ENCODE data around the gene MAD2L2.

MAD2L2 gene

DNA sequence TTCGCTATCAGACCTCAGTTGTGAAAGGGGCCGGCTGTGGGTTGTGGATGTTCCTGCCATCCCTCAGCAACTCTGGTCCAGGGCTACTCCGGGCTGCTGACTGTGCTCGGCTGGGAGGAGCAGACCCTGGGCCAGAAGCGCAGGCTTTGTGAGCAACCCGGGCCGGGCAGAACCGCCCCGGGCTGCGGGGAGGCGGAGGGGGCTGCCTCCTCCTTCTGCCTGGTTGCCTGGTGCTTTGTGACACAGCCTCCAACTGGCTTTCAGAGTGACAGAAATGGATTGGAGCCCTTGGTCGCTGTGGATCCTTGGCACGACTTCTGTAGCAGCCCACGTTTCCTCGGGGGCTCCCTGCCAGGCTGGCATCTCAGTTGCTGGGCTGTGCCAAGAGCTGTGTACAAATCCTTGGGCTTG lies 20.6 kb upstream of the MAD2L2 start:
- TF ChIP-seq CTCF (IDR thresholded peaks at IDR 0.05) = no peak
- no peak for DNase-seq (ENCODE audit: low spot score)
- H3K4me3 ChIP-seq = peak overlapping the region; percentile 43
- H3K27ac ChIP-seq = no peak overlapping the region

DNA sequence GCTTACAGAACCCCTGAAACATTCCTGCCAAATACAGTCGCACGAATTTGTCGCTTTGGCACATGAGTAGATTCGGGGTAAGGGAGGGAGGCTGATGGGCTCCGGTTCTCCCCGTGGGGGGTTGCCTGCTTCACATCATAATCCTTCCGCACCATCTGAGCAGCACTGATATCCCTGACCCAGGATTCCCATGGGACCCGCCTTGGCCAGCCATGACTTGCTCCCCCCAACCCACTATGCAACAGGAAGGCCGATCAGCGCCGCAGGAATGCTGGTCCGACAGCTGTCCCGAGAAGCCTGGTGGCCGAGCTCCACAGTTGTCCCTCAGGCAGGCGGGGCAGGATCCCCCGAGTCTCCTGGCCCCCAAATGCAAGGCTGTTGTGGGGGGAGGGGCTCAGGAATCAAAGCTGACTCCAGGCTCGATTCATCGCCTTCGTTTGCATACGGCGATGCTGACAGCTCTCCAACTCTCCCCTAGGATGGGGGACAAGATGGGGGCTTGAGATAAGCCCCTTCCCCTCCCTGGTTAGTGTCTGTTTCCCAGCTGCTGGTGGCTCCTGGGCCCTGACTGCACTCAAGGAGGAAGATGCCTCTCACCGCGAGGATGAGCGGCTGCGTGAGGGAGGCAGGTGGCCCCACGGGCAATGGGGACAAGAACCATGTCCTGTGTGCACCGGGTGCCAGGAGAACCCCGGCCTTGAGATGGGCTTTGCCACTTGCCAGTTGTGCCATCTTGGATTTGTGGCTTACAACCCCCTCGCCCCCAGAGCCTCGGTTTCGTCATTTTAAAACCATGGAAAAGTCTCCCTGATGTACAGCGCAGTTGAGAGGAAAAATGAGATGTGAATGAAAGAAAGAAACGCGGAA lies 19.9 kb upstream of the MAD2L2 start:
- H3K4me3 ChIP-seq = peak overlapping the region; percentile 43
- H3K27ac ChIP-seq = no peak overlapping the region
- no peak for TF ChIP-seq CTCF (IDR thresholded peaks at IDR 0.05)
- no peak for DNase-seq (ENCODE audit: low spot score)

DNA sequence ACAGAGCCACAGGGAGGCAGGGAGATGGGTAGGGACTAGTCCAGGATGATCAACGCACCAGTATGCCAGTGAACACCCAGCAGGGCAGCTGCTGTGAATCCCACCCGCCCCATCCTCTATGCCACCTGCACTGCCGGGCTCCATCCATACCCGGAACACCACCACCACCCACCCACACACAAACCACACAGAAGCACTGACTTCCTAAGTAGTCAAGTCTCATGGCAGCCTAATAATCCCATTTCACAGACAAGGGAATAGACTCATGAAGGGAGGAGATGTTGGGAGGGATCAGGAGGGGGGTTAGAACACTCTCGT lies 16.9 kb upstream of the MAD2L2 start:
- no peak for TF ChIP-seq CTCF (IDR thresholded peaks at IDR 0.05)
- no peak overlapping the region for H3K4me3 ChIP-seq
- DNase-seq (ENCODE audit: low spot score) = no peak
- H3K27ac ChIP-seq = no peak overlapping the region

- Histone ChIP-seq H3K27ac (no peak overlapping the region), H3K4me3 (no peak overlapping the region)
- DNase-seq (ENCODE audit: low spot score) = no peak
- TF ChIP-seq CTCF (IDR thresholded peaks at IDR 0.05) = no peak
These were observed 16.4 kb upstream of the MAD2L2 start for GRCh38 chr1:11697188-11697892.

- Histone ChIP-seq H3K27ac (no peak overlapping the region), H3K4me3 (no peak overlapping the region)
- no peak for TF ChIP-seq CTCF (IDR thresholded peaks at IDR 0.05)
- DNase-seq (ENCODE audit: low spot score) = no peak
These were observed 14.9 kb upstream of the MAD2L2 start for GRCh38 chr1:11695861-11696260.

DNA sequence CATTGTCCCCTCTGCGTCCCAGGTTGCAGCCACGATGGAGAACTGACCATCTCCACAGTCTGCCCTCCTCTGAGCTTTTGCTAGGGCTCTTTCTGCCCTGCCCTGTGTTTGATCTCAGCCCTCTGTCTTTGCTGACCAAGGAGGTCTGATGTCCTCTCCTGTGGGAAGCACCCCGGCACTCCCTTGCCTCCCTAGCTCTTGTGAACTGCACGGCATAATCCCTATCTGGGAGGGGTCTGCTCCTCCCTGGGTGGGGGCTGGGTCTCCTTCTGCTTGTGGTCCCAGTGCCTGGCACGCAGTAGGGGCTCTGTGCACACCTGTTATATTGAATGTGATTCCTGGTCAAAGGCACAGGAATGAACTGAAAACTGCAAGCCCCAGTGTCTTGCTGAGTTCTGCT lies 13.0 kb upstream of the MAD2L2 start:
- no peak for DNase-seq (ENCODE audit: low spot score)
- no peak for TF ChIP-seq CTCF (IDR thresholded peaks at IDR 0.05)
- Histone ChIP-seq H3K27ac (no peak overlapping the region), H3K4me3 (no peak overlapping the region)

Data from coronary artery (tissue), 2 donors.